SW 1271 (cell line): ENCODE measurements around the gene ARHGEF16.

Source experiments
- DNase-seq, 2 experiments: peaks; one replicate each; lab custom pipeline; 2025; lab: John Stamatoyannopoulos, UW

Gene ARHGEF16

GRCh38 chr1:3438661-3439180, 15.7 kb upstream of the ARHGEF16 start:
- no peak for DNase-seq

GRCh38 chr1:3439346-3440299, 14.8 kb upstream of the ARHGEF16 start:
- DNase-seq, result no peak

GRCh38 chr1:3440300-3440681, 14.2 kb upstream of the ARHGEF16 start:
- DNase-seq, result no peak

GRCh38 chr1:3440711-3441409, 13.6 kb upstream of the ARHGEF16 start:
- DNase-seq, result no peak

- DNase-seq, result no peak
Observed at GRCh38 chr1:3441410-3441847, 13.0 kb upstream of the ARHGEF16 start.

- no peak for DNase-seq
Observed at GRCh38 chr1:3441880-3442279, 12.6 kb upstream of the ARHGEF16 start.

GRCh38 chr1:3442331-3442730, 12.1 kb upstream of the ARHGEF16 start:
- no peak for DNase-seq

- no peak for DNase-seq
Observed at GRCh38 chr1:3442901-3443300, 11.6 kb upstream of the ARHGEF16 start.

GRCh38 chr1:3443807-3444206, 10.7 kb upstream of the ARHGEF16 start:
- no peak for DNase-seq

- DNase-seq, result no peak
Observed at GRCh38 chr1:3444298-3444697, 10.2 kb upstream of the ARHGEF16 start.

- no peak for DNase-seq
Observed at GRCh38 chr1:3444736-3445135, 9.7 kb upstream of the ARHGEF16 start.

- DNase-seq, result no peak
Observed at GRCh38 chr1:3450202-3450863, 4.1 kb upstream of the ARHGEF16 start.

- no peak for DNase-seq
Observed at GRCh38 chr1:3450983-3451382, 3.5 kb upstream of the ARHGEF16 start.

GRCh38 chr1:3451994-3452865, 2.2 kb upstream of the ARHGEF16 start:
- no peak for DNase-seq

GRCh38 chr1:3452866-3453175, 1.6 kb upstream of the ARHGEF16 start:
- no peak for DNase-seq

- DNase-seq, result peak; percentile 24 to 46
Observed at GRCh38 chr1:3453203-3453761, 1.2 kb upstream of the ARHGEF16 start.

GRCh38 chr1:3454811-3455618, 550 bp downstream of the ARHGEF16 start:
- DNase-seq, result peak in 1 of 2 experiments; percentile 9

- DNase-seq, result no peak
Observed at GRCh38 chr1:3455670-3456448, 1.4 kb downstream of the ARHGEF16 start.

- no peak for DNase-seq
Observed at GRCh38 chr1:3456449-3456963, 2.0 kb downstream of the ARHGEF16 start.
